Breast epithelium (tissue), 3 donors: Measurements from ENCODE around the gene DENND5B.

Experiments
- POLR2A ChIP-seq: fragments of 450-650 bp; IDR thresholded peaks from one replicate; pipeline ENCODE4 v1.6.1; 2016; ENCODE audit warnings: antibody characterized with exemption, mild to moderate bottlenecking, moderate library complexity
- POLR2AphosphoS5 ChIP-seq, 3 donors: sonication (generic); formaldehyde crosslinking; IDR thresholded peaks; one replicate each; pipeline ENCODE4 v1.6.1; 2017; ENCODE audit warnings: antibody characterized with exemption in 3 of 3
- TF ChIP-seq, protein P1 (sequence below), 3 donors: fragments of 450-650 bp; IDR thresholded peaks; one replicate each; pipeline ENCODE4 v1.5.1; 2016 to 2017; ENCODE audit warnings: antibody characterized with exemption in 3 of 3, mild to moderate bottlenecking in 3 of 3, moderate library complexity in 3 of 3

DNA sequence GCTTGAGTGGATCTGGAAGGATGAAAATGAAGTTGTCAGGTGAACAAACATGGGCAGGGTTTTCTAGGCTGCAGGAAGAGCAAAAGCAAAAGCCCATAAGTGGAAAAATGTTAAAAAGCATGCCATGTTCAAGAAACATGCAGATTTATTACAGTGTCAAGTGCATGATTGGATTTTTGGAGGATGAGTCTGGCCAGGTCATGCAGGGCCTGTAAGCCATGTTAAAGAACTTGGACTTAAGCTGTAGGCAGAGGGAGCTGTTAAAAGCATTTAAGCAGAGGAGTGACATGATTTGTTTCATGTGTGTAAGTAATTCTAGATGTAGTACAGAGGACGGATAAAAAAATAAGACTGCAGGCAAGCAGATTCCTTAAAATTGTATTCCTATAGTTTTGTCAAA is 248.7 kb downstream of the DENND5B start:
- TF ChIP-seq, protein P1, sequence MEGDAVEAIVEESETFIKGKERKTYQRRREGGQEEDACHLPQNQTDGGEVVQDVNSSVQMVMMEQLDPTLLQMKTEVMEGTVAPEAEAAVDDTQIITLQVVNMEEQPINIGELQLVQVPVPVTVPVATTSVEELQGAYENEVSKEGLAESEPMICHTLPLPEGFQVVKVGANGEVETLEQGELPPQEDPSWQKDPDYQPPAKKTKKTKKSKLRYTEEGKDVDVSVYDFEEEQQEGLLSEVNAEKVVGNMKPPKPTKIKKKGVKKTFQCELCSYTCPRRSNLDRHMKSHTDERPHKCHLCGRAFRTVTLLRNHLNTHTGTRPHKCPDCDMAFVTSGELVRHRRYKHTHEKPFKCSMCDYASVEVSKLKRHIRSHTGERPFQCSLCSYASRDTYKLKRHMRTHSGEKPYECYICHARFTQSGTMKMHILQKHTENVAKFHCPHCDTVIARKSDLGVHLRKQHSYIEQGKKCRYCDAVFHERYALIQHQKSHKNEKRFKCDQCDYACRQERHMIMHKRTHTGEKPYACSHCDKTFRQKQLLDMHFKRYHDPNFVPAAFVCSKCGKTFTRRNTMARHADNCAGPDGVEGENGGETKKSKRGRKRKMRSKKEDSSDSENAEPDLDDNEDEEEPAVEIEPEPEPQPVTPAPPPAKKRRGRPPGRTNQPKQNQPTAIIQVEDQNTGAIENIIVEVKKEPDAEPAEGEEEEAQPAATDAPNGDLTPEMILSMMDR (IDR thresholded peaks at IDR 0.05) = no peak
- TF ChIP-seq POLR2AphosphoS5 (IDR thresholded peaks at IDR 0.05) (no peak), POLR2A (no peak)
